ENCODE data around the gene APH1A. TPM values are rescaled to one million over a fixed set of nuclear protein-coding genes. Genes with fewer than 3 reads are reported as not detected.

The APH1A gene
- total RNA-seq, 1 experiment from 2014 or later = 93.8 TPM

GRCh38 chr1:150257624-150258585, 10.9 kb downstream of the APH1A start, which contains the start of gene CA14:
CA14 (plus strand) TSS chr1:150257774; CDS start chr1:150258129, 355 bp downstream.
- Histone ChIP-seq H3K9me3 (no peaks in the 10 kb centered on the region), H3K4me3 (ENCODE audit: low read depth, low read length) (no peak within 1 kb of the TSS), H3K4me1 (peaks cover 24% of the 10 kb centered on the region), H3K36me3 (ENCODE audit: control insufficient read depth, insufficient read depth, low read length) (no peaks in the 10 kb centered on the region), H3K27me3 (replicated peaks; ENCODE audit: control insufficient read depth, insufficient read depth, low read length) (no peaks in the 10 kb centered on the region)
- Mint-ChIP-seq H3K36me3 (ENCODE audit: insufficient read depth, unreplicated experiment) (peaks cover 6% of the 10 kb centered on the region), H3K27ac (ENCODE audit: unreplicated experiment) (peak within 1 kb of the TSS; percentile 11), H3K4me1 (ENCODE audit: low read depth, unreplicated experiment) (peaks cover 29% of the 10 kb centered on the region), H3K4me3 (ENCODE audit: unreplicated experiment) (peak within 1 kb of the TSS; percentile 37), H3K27me3 (ENCODE audit: insufficient read depth, unreplicated experiment) (peaks cover 2% of the 10 kb centered on the region), H3K9me3 (ENCODE audit: unreplicated experiment) (no peaks in the 10 kb centered on the region)
- DNase-seq = no peak
- TF ChIP-seq CTCF (IDR thresholded peaks at IDR 0.05; ENCODE audit: insufficient read depth in 1 of 2, low read depth in 1 of 2, low read length in 1 of 2, severe bottlenecking in 1 of 2, unreplicated experiment in 1 of 2) = no peak
- POLR2A ChIA-PET = no interaction called here
- intact Hi-C loops (cut with micrococcal nuclease; ENCODE audit: unreplicated experiment) = loop anchor here (2.0 kb wide), 1 partner anchor 259 kb away; no protein-coding TSS in a partner anchor
- CTCF ChIA-PET = interaction anchor here (0.5 to 2.7 kb wide), 3 partner anchors 24 to 336 kb away, joined by 3 to 29 read pairs (median 3); partner anchors contain the start of gene CIART
- BruUV-seq (replicated peaks) = no TSS peak

DNA sequence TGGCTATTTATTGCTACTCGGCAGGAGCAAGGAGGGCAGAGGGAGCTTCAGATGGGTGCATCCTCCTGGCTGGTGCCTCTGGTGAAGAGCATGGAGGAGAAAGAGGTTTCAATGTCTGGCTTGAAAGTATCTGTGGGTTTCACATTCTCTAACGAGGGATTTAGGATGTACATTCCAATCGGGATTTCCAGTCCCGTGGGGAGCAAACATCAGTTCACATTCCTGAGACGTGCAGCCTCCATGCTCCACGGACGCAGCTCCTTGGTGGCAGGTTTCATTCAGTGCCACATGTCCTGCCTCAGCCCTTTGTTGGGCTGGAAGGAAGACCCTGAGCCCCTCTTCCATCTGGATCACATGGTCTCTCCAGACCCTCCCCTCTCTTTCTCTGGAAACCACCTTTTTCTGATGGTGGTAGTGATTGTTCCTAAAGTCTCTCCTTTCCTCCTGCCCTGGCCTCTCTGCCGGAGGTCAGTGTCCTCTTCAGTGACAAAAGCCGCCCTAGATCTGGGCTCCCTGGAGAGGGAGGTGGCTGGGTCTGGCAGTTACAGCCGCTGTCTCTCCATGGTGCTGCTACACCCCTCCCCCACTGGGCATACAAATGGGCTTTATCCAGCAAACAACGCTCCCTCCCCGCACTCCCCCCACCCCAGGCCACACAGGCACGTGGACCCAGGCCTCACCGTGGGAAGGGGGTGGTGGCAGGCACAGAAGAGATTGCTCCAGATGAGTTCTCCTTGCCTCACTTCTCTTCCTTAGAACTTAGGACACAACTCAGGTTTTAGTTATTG, 12.1 kb downstream of the APH1A start:
- DNase-seq = no peak
- H3K27me3 ChIP-seq (replicated peaks; ENCODE audit: control insufficient read depth, insufficient read depth, low read length) = no peaks in the 10 kb centered on the region
- H3K4me3 ChIP-seq (ENCODE audit: low read depth, low read length) = no peak overlapping the region
- H3K4me3 Mint-ChIP-seq (ENCODE audit: unreplicated experiment) = peak overlapping the region; percentile 37
- BruUV-seq (replicated peaks) = no TSS peak
- TF ChIP-seq CTCF (IDR thresholded peaks at IDR 0.05; ENCODE audit: insufficient read depth in 1 of 2, low read depth in 1 of 2, low read length in 1 of 2, severe bottlenecking in 1 of 2, unreplicated experiment in 1 of 2) = no peak
- H3K27ac Mint-ChIP-seq (ENCODE audit: unreplicated experiment) = peak overlapping the region; percentile 11
- H3K27me3 Mint-ChIP-seq (ENCODE audit: insufficient read depth, unreplicated experiment) = peaks cover 2% of the 10 kb centered on the region
- H3K4me1 ChIP-seq = peaks cover 24% of the 10 kb centered on the region
- no peaks in the 10 kb centered on the region for H3K36me3 ChIP-seq (ENCODE audit: control insufficient read depth, insufficient read depth, low read length)
- peaks cover 6% of the 10 kb centered on the region for H3K36me3 Mint-ChIP-seq (ENCODE audit: insufficient read depth, unreplicated experiment)
- peaks cover 29% of the 10 kb centered on the region for H3K4me1 Mint-ChIP-seq (ENCODE audit: low read depth, unreplicated experiment)
- no peaks in the 10 kb centered on the region for H3K9me3 Mint-ChIP-seq (ENCODE audit: unreplicated experiment)
- H3K9me3 ChIP-seq = no peaks in the 10 kb centered on the region
- ChIA-PET CTCF (interaction anchor here (0.6 to 2.7 kb wide), 11 partner anchors 10 to 275 kb away, joined by 3 to 29 read pairs (median 4); partner anchors contain the start of genes C1orf54, CIART and FALEC), POLR2A (interaction anchor here (1.3 kb wide), 1 partner anchor 107 kb away, joined by 3 read pairs; the partner anchor contains the start of gene RPRD2)
- intact Hi-C loops (cut with micrococcal nuclease; ENCODE audit: unreplicated experiment) = loop anchor here (1.0 to 2.0 kb wide), 2 partner anchors 25 to 260 kb away; no protein-coding TSS in a partner anchor

DNA sequence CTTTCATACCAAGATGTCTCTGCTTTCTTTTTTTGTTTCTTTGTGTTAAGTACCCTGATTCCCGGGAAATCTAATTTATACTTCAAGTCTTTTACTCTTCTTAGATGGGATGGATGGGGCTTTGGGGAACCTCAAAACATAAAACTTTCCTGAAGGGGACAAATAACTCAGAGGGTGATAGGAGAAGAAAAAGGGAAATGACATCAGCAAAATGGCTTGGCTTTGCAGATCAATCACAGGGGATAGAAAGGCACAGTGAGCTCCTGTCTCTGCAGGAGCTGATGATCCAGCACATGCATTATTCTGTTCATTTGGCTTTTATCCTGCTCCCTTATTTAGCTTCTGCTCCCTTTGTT, 12.6 kb downstream of the APH1A start:
- BruUV-seq (replicated peaks) = no TSS peak
- no peak for DNase-seq
- peaks cover 24% of the 10 kb centered on the region for H3K4me1 ChIP-seq
- H3K27me3 ChIP-seq (replicated peaks; ENCODE audit: control insufficient read depth, insufficient read depth, low read length) = no peaks in the 10 kb centered on the region
- H3K27me3 Mint-ChIP-seq (ENCODE audit: insufficient read depth, unreplicated experiment) = peaks cover 2% of the 10 kb centered on the region
- H3K36me3 ChIP-seq (ENCODE audit: control insufficient read depth, insufficient read depth, low read length) = no peaks in the 10 kb centered on the region
- H3K4me3 Mint-ChIP-seq (ENCODE audit: unreplicated experiment) = peak overlapping the region; percentile 37
- CTCF ChIA-PET = interaction anchor here (0.6 to 2.7 kb wide), 11 partner anchors 9 to 276 kb away, joined by 3 to 29 read pairs (median 4); partner anchors contain the start of genes C1orf54, CIART and FALEC
- no peak for TF ChIP-seq CTCF (IDR thresholded peaks at IDR 0.05; ENCODE audit: insufficient read depth in 1 of 2, low read depth in 1 of 2, low read length in 1 of 2, severe bottlenecking in 1 of 2, unreplicated experiment in 1 of 2)
- H3K9me3 Mint-ChIP-seq (ENCODE audit: unreplicated experiment) = no peaks in the 10 kb centered on the region
- H3K9me3 ChIP-seq = no peaks in the 10 kb centered on the region
- peaks cover 29% of the 10 kb centered on the region for H3K4me1 Mint-ChIP-seq (ENCODE audit: low read depth, unreplicated experiment)
- no peak overlapping the region for H3K27ac Mint-ChIP-seq (ENCODE audit: unreplicated experiment)
- intact Hi-C loops (cut with micrococcal nuclease; ENCODE audit: unreplicated experiment) = loop anchor here (1.0 to 2.0 kb wide), 2 partner anchors 25 to 261 kb away; no protein-coding TSS in a partner anchor
- H3K4me3 ChIP-seq (ENCODE audit: low read depth, low read length) = no peak overlapping the region
- peaks cover 6% of the 10 kb centered on the region for H3K36me3 Mint-ChIP-seq (ENCODE audit: insufficient read depth, unreplicated experiment)
- POLR2A ChIA-PET = interaction anchor here (1.3 kb wide), 1 partner anchor 108 kb away, joined by 3 read pairs; the partner anchor contains the start of gene RPRD2
